OCI-LY1 (cell line): Measurements from ENCODE around the gene UPK3A.

Source experiments
- H2AFZ ChIP-seq: fragments of 200-600 bp; sonication (generic), shearing (Covaris generic); 2 replicates; pipeline ENCODE4 v1.6.0; 2014; ENCODE audit warnings: antibody characterized with exemption, mild to moderate bottlenecking, low read length
- H3F3A ChIP-seq: fragments of 200-600 bp; sonication (generic), shearing (Covaris generic); 2 replicates; pipeline ENCODE4 v1.6.0; 2014; ENCODE audit warnings: mild to moderate bottlenecking, antibody characterized with exemption, low read length, moderate library complexity; ENCODE audit not compliant: insufficient read depth
- H3K27ac ChIP-seq: fragments of 200-600 bp; sonication (generic); 2 replicates; pipeline ENCODE4 v1.5.1; 2014; ENCODE audit warnings: low read length, mixed run types, mild to moderate bottlenecking, low read depth; ENCODE audit not compliant: poor library complexity, severe bottlenecking
- H3K27me3 ChIP-seq: fragments of 200-600 bp; sonication (generic); 2 replicates; pipeline ENCODE4 v1.6.0; 2014; ENCODE audit warnings: antibody characterized with exemption, mild to moderate bottlenecking, low read length, moderate library complexity; ENCODE audit not compliant: insufficient read depth
- H3K36me3 ChIP-seq: fragments of 200-600 bp; sonication (generic); 2 replicates; pipeline ENCODE4 v1.6.1; 2014; ENCODE audit warnings: mild to moderate bottlenecking, antibody characterized with exemption, low read length, moderate library complexity, mixed read lengths; ENCODE audit not compliant: insufficient read depth
- H3K4me1 ChIP-seq: fragments of 200-600 bp; sonication (generic); 2 replicates; pipeline ENCODE4 v1.5.1; 2014; ENCODE audit warnings: mild to moderate bottlenecking, low read length, moderate library complexity; ENCODE audit not compliant: insufficient read depth, severe bottlenecking
- H3K4me2 ChIP-seq: fragments of 200-600 bp; sonication (generic), shearing (Covaris generic); 2 replicates; pipeline ENCODE4 v1.6.1; 2014; ENCODE audit warnings: low read length
- H3K4me3 ChIP-seq: fragments of 200-600 bp; sonication (generic); 2 replicates; pipeline ENCODE4 v1.5.1; 2014; ENCODE audit warnings: low read length, low read depth, mild to moderate bottlenecking, mixed read lengths; ENCODE audit not compliant: poor library complexity, severe bottlenecking
- H3K79me2 ChIP-seq: fragments of 200-600 bp; shearing (Covaris generic); 2 replicates; pipeline ENCODE4 v1.6.1; 2016; ENCODE audit warnings: mixed run types, low read length, mixed read lengths; ENCODE audit not compliant: insufficient read depth
- H3K9ac ChIP-seq: fragments of 200-600 bp; sonication (generic), shearing (Covaris generic); 2 replicates; pipeline ENCODE4 v1.6.1; 2014; ENCODE audit warnings: mild to moderate bottlenecking, low read length, mixed read lengths
- H3K9me2 ChIP-seq: fragments of 200-600 bp; sonication (generic), shearing (Covaris generic); 2 replicates; pipeline ENCODE4 v1.6.1; 2014; ENCODE audit warnings: low read depth, mild to moderate bottlenecking, low read length, mixed read lengths
- H3K9me3 ChIP-seq: fragments of 200-600 bp; shearing (Covaris generic); 2 replicates; pipeline ENCODE4 v1.6.1; 2014; ENCODE audit warnings: low read length, mixed read lengths
- H4K20me1 ChIP-seq: fragments of 200-600 bp; sonication (generic), shearing (Covaris generic); 2 replicates; pipeline ENCODE4 v1.6.0; 2016; ENCODE audit warnings: mild to moderate bottlenecking, low read length; ENCODE audit not compliant: insufficient read depth
- EZH2 ChIP-seq: fragments of 200-600 bp; sonication (generic), shearing (Covaris generic); IDR thresholded peaks from 2 replicates; pipeline ENCODE4 v1.8.0; 2017; ENCODE audit warnings: borderline replicate concordance, mixed run types, mild to moderate bottlenecking, antibody characterized with exemption, low read length, moderate library complexity, mixed read lengths
- TF ChIP-seq, protein P1 (sequence below): fragments of 200-600 bp; sonication (generic), shearing (Covaris generic); IDR thresholded peaks from 2 replicates; pipeline ENCODE4 v1.5.1; 2017; ENCODE audit warnings: mild to moderate bottlenecking, antibody characterized with exemption, low read length, moderate library complexity, mixed read lengths

UPK3A gene

DNA sequence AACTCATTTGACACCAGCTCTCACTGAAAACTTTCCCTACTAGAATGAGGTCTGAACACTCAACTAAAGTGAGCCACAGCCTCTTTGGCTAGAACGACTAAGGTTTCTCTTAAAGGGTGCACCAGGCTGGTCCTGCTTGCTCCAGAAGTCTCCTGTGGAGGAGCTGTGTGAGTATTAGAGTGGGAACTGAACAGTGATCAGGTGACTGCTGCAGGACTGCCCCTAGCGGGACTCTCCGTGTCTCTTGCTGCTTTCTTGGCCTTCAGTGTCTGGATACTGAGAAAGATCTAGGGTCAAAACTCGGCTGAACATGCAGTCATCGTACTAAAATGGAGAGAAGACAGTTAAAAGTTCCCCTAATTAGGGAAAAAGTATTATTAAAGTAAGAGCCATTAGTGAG lies 59.6 kb downstream of the UPK3A start:
- Histone ChIP-seq H3K9ac (no peak overlapping the region), H3K4me3 (no peak overlapping the region), H3K9me2 (no peaks in the 10 kb centered on the region), H3K36me3 (peaks cover 13% of the 10 kb centered on the region; the same call in 1 of the 2 replicates), H3K27ac (no peak overlapping the region), H2AFZ (no peak overlapping the region), H4K20me1 (no peaks in the 10 kb centered on the region), H3K9me3 (no peaks in the 10 kb centered on the region), H3K4me2 (no peak overlapping the region), H3K27me3 (no peaks in the 10 kb centered on the region), H3K4me1 (no peaks in the 10 kb centered on the region), H3K79me2 (no peaks in the 10 kb centered on the region), H3F3A (no peaks in the 10 kb centered on the region)
- TF ChIP-seq EZH2 = no peak
- TF ChIP-seq, protein P1, sequence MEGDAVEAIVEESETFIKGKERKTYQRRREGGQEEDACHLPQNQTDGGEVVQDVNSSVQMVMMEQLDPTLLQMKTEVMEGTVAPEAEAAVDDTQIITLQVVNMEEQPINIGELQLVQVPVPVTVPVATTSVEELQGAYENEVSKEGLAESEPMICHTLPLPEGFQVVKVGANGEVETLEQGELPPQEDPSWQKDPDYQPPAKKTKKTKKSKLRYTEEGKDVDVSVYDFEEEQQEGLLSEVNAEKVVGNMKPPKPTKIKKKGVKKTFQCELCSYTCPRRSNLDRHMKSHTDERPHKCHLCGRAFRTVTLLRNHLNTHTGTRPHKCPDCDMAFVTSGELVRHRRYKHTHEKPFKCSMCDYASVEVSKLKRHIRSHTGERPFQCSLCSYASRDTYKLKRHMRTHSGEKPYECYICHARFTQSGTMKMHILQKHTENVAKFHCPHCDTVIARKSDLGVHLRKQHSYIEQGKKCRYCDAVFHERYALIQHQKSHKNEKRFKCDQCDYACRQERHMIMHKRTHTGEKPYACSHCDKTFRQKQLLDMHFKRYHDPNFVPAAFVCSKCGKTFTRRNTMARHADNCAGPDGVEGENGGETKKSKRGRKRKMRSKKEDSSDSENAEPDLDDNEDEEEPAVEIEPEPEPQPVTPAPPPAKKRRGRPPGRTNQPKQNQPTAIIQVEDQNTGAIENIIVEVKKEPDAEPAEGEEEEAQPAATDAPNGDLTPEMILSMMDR = no peak; the same call in 1 of the 2 replicates
